Mammary epithelial cell (primary cell): ENCODE measurements around the gene L2HGDH.

Source experiments
- CTCF ChIP-seq, 2 donors: IDR thresholded peaks in 1 of 2; conservative IDR thresholded peaks in 1 of 2; 2 replicates each; pipeline ENCODE4 v1.5.1; 2011 to 2012; ENCODE audit warnings: inconsistent platforms in 2 of 2, low read length in 2 of 2, mild to moderate bottlenecking in 2 of 2, control low read depth in 1 of 2, low read depth in 1 of 2; ENCODE audit not compliant: insufficient read depth in 1 of 2; ENCODE audit errors: extremely low read depth in 1 of 2
- EZH2 ChIP-seq: IDR thresholded peaks from 2 replicates; pipeline ENCODE4 v1.6.1; 2012; ENCODE audit warnings: low read length, inconsistent platforms, borderline replicate concordance

- no peak for TF ChIP-seq EZH2
- no peak for TF ChIP-seq CTCF (conservative IDR thresholded peaks at IDR 0.05 in 1 of 2, IDR thresholded peaks at IDR 0.05 in 1 of 2; ENCODE audit: extremely low read depth in 1 of 2, insufficient read depth in 1 of 2, low read depth in 1 of 2, low read length in 2 of 2)
Observed at GRCh38 chr14:50233166-50233950, 78.7 kb downstream of the L2HGDH start.
